Regular cardiac myocyte (primary cell): ENCODE data around the gene DAO. TPM values are rescaled to one million over a fixed set of nuclear protein-coding genes. Genes with fewer than 3 reads are reported as not detected.

Experiments used
- total RNA-seq: library from RNA; depleted of rRNA; stranded (reverse); fragments of >200 nt; gene quantifications from 2 replicates; pipeline ENCODE4 v1.2.3, GENCODE V29; 2014

The DAO gene
- total RNA-seq: not detected in 2 replicates

DNA sequence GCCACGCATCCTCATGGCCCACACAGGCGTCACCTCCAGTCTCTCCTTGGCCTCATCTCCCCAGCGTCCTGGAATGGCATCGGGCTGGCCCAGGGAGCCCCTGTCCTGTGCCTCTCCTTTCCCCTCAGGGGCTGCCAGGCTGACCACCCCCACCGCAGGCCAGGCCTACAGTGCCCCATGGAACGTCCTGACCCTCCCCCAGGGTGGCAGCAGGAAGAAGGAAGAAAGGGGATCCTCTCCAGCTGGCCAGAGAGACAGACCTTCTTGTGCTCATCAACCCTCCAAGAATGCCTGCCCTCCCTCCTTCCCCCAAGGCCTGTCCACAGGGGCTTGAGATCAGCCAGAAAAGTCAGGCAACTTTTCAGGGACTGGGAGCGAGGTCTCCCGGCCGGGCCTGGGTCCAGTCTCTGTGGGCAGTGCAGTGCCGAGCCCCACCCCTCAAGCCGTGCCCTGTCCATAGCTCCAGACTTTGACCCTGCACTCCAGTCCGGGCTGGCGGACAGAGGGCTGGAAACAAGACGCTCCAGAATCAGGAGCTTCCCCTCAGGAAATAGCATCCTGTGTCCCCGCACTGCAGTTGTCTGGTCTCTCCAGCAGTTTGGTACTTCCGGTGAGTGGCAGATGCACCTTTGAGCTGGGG is at the start of gene DAO:
TSS of gene DAO (plus strand) at position 478 of the 640 bp plus-strand sequence. CDS start 4,915 bp downstream, outside the sequence.

Other genes starting within 250 kb of the DAO start
- gene SELPLG, start 246.2 kb upstream of the DAO start, total RNA-seq: 0.85 and 1.3 TPM in 2 replicates
- gene CORO1C, start 148.6 kb upstream of the DAO start, total RNA-seq: 199 and 426 TPM in 2 replicates
- 31.2 and 40.9 TPM in 2 replicates for gene SSH1, start 22.5 kb upstream of the DAO start, total RNA-seq
- gene SVOP, start 141.0 kb downstream of the DAO start, total RNA-seq: under 0.01 TPM in 1 of 2 replicates, not detected in the other
- gene USP30, start 172.5 kb downstream of the DAO start, total RNA-seq: 4.0 and 5.9 TPM in 2 replicates
- 20.3 and 23.0 TPM in 2 replicates for gene ALKBH2, start 213.4 kb downstream of the DAO start, total RNA-seq
- gene UNG, start 217.5 kb downstream of the DAO start, total RNA-seq: 23.1 and 24.5 TPM in 2 replicates
- 2.3 and 3.9 TPM in 2 replicates for gene ACACB, start 236.5 kb downstream of the DAO start, total RNA-seq